ENCODE measurements around the gene CD86. TPM values are rescaled to one million over a fixed set of nuclear protein-coding genes. Genes with fewer than 3 reads are reported as not detected.

CD86 gene, protein sequence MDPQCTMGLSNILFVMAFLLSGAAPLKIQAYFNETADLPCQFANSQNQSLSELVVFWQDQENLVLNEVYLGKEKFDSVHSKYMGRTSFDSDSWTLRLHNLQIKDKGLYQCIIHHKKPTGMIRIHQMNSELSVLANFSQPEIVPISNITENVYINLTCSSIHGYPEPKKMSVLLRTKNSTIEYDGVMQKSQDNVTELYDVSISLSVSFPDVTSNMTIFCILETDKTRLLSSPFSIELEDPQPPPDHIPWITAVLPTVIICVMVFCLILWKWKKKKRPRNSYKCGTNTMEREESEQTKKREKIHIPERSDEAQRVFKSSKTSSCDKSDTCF
- total RNA-seq = 0.07 TPM in 1 of 2 replicates, not detected in the other

DNA sequence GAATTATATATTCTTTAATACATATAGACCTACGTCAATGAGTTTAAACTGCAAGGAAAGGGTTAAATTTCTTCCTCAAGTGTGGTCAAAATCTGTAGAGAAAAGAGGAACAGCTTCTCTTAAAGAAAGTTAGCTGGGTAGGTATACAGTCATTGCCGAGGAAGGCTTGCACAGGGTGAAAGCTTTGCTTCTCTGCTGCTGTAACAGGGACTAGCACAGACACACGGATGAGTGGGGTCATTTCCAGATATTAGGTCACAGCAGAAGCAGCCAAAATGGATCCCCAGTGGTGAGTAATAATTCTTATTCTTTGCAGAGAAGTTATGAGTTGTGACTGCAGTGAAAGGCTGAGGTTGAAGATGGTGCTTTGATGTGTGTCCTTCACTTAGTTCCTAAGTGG lies at the start of gene CD86:
CD86 (plus strand) TSS at position 148 of the 400 bp plus-strand sequence; CDS start at position 276, 128 bp downstream.

DNA sequence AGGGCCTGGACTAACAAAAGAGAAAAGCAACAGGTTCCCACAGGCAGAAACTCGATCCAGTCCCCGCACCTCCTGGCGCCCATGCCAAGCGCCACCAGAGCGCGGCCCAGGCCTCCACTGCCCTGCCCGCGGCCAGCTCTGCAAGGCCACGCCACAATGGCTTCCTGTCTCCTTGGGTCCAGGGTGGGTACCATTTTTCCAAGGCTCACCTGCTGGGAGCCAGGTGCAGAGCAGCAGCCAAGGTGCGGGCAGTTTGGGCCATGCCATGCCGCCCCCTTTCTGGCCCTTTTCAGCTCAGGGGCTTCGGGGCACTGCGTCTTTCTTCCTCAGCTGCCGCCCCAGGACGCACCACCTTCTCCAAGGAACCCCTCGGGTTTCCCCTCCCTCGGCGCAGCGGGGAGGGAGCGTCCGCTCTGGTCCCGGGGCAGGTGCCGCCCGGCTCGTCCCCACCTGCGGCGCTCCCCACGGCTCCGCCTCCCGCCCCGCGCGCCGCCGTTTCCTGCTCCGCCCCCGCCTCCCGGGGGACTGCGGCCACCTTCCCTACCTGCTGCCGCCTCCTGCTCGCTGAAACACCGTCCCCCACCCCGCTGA lies 33.3 kb upstream of the CD86 start, which contains the start of gene ILDR1:
ILDR1 (minus strand) TSS at position 437 of the 591 bp plus-strand sequence; CDS start at position 267, 170 bp downstream.

Other genes with a start within 250 kb of the CD86 start
- gene IQCB1, start 220.3 kb upstream of the CD86 start, total RNA-seq = 21.5 and 24.4 TPM in 2 replicates
- gene EAF2, start 220.2 kb upstream of the CD86 start, total RNA-seq = 4.2 and 6.2 TPM in 2 replicates
- gene SLC15A2, start 161.0 kb upstream of the CD86 start, total RNA-seq = 1.0 and 2.4 TPM in 2 replicates
- gene ILDR1, start 33.1 kb upstream of the CD86 start, total RNA-seq = 1.4 and 1.7 TPM in 2 replicates
- not detected in 2 replicates for gene CASR, start 128.3 kb downstream of the CD86 start, total RNA-seq

Measured in nasal cavity respiratory epithelium epithelial cell of viscerocranial mucosa (primary cell).